Measurements from ENCODE around the gene TARS1.

TARS1 gene

DNA sequence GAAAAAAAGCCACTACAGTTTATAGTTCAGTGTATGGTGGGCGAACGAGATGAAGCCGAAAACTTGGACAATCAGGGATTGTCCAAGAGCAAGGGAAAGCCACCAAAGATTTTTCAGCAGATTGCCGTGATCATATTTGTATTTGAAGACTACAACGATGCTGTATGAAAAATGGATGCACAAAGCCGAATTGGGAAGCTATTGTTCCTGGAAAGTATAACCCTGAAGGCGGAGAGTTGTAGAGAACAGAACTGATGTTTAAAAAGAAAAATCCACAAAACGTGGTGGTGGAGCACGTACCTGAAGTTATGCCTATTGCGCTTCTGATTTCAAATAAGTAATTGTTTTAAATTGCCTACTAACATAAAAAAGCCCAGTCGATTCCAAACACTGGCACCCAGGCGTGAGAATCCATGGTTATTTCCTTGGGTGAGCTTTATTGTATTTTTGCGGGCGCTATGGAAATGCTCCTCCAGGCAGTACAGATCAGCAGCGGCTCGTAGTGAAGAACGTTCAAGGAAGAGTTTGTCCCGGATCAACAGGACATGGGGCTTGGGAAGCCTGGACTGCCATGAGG, 772 bp upstream of the TARS1 start:
- no peak for DNase-seq

DNA sequence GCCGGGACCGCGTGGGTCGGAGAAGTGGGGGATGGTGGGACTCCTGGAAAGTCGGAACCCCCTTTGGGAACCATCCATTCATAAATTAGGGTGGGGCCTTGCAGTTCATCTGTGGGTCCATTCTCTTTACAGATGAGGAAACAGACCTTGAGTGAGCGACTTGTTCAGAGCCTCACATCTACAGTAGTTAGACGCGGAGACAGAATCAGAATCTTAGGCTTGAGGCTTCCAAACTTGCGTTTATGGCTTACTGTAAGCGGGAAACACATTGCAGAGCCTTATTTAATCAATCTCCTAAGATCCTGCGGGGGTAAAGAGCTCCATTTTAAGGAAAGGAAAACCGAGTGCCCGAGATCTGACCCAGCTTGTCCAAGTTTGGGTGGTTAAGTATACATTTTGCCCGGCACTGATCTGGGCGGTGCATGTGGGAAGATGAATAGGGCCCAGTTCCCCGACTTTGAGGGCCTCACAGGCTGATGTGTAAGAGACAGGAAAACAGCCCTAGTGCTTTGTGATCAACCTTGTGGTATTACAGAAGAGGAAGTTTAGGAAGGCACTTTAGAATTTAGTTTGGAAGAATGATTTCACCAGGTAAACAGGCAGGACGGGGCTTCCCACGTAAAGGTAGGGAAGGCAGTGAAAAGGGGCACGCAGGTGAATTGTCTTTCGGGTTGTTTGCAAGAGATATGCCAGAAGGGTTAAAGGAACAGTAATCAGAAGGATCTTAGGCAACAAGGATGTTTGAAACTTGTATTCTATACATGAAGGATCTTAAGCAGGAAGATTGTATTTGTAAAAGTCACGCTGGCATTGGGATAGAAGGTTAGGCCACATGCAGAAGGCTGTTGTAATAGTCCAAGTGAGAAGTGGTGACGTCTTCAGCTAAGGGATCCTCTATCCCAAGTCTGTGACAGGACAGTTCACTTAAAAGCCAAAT, 744 bp downstream of the TARS1 start:
- DNase-seq: no peak

DNA sequence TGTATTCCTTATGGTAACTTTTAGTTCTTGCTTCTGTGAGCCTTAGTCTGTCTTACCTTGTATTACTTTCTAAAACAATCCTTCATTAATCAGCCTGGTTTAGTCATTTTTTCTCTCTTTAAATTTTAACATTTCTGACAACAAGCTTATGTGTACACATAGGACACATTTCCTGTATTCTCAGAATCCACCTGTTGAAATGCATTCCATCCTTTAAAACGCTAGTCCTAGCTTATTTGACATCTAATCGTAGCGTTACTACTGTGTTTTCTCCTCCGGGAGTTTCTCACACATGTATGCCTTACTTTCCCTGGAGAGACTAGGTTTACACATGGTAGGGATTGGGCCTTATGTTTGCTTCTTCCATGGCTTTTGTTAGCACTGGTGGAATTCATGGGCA, 3.8 kb downstream of the TARS1 start:
- DNase-seq: no peak

DNA sequence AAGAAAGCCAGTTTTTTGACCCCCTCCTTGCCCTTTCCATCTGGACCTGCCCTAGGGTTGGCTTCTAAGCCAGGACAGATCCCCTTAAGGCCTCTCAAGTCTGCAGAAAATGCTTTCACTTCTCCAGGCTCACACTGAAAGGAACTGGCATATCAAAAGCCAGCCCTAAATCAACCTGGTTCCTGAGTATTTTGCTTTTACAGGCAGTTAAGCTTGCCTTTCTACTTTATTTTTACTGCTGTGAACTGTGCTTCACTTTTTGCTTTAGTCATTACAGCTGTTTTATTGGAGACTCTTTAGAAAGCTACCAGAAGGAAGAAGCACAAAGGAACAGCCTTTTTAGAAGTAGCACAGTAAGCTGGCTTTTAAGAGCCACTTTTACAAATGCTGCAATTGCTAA, 5.0 kb downstream of the TARS1 start:
- DNase-seq: no peak

DNA sequence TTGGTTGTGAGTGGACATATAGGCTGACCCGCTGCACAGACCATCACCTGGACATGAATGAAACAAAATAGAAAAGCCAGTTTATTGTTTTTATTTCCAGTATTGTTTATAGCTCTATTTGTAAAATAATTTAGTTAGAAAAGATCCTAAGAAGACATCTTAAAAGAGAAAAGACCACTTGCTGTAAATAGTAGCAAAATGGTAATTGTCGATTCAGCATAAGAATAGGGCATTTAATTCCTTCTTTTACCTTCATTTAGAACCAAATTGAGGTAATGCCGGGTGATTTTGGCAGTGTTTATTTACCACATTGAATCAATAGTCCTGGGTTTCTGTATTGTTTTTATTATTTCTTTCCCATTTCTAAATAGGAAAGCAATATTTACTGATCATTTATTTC, 7.4 kb downstream of the TARS1 start:
- DNase-seq: no peak

DNA sequence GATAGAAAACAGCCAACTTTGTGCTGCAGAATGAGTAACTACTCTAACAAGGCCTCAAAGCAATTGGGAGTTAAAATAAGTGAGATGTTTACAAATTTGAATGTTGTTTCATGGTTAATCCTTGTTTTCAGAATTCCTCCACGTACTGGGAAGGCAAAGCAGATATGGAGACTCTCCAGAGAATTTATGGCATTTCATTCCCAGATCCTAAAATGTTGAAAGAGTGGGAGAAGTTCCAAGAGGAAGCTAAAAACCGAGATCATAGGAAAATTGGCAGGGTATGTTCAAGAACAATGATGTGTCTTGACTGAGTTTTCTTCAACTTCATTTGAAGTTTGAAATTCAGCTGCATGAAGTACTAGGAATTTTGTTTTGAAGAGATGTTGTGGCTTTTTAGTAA, 16.4 kb downstream of the TARS1 start:
- DNase-seq: no peak

DNA sequence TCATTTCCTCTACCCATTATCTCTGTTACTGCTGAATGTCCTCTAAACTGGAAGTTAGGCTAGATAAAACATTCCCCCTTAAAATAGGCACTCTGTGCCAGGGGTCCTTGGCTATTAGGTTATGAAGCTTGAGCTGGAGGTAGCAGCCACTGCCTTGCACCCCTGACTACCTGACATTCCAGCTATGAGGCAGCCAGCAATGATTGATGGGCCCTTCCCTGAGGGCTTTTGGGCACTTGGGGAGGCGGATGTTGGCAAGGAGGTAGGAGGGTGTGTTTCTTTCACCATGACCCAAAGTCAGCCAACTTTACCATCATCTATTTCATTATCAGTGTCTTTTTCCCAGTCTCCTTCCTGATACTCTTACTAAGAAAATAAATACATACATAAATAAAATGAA, 17.1 kb downstream of the TARS1 start:
- DNase-seq: no peak

DNA sequence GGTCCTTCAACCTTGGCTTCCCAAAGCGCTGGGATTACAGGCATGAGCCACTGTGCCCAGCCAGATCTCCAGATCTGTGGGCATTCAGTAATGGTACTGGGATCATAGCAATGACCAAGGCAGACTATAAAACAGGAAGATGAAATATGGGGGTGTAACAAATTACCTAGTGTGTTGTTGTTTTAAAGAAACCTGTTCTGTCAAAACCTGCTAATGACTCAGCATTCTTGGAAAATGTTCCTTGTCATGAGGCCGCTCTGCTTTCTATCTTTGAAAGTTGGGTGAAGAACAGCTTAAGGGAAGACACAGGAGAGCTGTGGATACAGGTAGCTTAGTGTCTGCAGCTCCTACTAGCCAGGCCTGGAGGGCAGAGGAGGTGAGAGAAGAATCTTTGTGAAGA, 19.4 kb downstream of the TARS1 start:
- no peak for DNase-seq

DNA sequence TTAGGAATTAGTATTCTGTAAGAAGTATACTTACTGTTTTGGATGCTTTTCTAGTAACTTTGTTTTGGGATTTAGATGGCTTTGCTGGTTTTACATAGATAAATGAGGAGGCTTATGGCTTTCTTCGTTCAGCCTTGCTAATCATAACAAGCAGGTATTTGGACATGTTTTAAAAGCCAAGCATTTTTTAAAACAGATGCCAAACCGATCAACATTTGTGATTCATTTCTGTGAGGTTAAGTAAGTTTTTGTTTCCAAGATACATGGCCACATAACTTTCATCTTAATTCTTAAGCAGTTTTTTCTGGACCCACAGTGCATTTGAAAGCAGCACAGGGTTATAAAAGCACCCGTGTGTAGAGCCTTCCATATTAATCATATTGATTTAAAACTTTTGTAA, 21.7 kb downstream of the TARS1 start:
- DNase-seq: no peak

DNA sequence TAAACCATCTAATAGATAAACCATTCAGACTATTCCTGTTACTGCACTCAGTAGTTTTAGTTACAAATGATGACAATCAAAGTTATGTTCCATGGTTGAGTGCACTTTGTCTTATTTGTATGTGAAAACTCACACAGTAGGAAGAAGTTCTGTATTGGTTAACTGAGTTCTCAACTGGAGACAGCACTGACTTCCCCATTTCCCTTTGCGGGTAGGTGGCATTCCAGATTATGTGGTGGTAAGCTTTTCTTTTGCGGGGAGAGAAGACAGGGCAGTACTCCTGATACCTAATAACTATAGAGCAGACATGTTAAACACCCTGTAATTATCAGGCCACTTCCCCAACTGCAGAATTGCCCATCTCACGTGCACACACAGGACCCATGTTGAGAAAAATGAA, 24.4 kb downstream of the TARS1 start:
- DNase-seq: no peak

DNA sequence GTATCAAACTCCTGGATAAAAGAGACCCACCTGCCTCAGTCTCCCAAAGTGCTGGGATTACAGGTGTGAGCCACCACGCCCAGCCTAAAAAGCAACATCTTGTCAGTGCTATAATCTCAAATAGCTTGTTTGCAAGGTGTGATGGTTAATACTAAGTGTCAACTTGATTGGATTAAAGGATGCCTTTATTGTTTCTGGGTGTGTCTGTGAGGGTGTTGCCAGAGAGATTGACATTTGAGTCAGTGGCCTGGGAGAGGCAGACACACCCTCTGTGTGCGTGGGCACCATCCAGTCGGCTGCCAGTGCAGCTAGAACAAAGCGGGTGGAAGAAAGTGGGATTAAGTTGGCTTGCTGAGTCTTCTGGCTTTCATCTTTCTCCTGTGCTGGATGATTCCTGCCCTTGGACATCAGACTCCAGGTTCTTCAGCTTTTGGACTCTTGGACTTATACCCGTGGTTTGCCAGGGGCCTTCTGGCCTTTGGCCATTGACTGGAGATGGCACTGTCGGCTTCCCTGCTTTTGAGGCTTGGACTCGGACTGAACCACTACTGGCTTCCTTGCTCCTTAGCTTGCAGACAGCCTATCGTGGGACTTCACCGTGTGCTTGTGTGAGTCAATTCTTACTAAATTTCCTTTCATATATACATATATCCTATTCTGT, 28.1 kb downstream of the TARS1 start:
- DNase-seq: no peak

DNA sequence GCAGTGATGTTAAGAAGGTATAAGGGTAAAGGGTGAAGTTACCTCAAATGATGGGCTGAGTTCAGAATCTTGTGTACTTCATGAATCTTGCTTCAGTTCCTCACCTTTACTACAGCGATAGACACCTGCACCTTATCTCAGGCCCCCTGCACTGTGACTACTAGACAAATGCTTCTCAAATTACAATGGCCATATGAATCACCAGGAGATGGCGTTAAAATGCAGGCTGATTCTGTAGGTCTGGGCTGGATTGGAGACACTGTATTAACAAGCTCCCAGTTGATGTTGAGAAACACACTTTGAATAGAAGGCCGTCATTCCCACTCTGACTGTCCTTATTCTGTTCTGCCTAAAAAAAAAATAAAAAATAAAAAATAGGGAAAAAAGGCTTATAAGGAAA, 29.8 kb downstream of the TARS1 start:
- no peak for DNase-seq

DNA sequence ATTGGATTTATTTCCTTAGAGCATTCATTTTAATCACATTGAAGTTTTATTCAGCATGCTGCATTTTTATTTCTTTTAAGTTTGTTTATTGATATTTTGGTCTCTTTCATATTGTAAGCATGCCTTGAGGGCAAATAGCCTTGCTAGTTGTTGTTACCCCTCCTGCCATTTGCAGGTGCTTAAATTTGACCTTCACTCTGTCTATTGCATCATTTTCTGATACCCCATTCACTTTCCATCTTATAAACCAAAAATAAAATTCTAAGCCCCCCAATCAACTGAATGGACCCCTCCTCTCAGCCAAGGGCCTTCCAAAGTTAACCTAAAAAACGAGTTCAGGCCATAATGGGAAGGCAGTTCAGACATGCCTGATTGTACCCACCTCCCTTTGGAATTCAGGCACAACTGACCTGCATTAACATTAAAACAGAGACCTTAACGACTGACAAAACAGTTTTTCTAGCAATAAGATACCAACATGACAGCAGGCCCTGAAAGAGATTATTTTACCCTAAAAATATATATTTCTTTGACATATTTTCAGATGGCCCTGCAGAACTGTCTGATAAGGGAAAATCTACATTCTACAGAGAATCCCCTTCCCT, 32.1 kb downstream of the TARS1 start:
- no peak for DNase-seq

DNA sequence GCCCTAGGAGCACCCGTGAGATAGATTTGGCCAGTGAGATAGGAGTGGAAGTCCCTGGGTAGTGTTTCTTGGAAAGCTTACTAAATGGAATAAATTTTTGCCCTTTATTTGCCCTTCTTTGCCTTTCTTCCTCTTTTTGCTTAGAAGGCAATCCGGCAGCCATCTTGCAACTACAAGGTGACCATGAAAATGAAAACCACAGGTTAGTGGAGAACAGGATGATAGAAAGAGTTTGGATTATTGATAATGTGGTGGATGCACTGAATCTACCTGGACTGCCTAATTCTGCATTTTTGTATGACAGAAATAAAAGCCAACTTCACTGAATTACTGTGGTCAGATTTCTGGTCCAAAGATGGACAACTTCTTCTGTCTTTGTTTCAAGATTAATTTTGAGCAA, 33.2 kb downstream of the TARS1 start:
- no peak for DNase-seq

DNA sequence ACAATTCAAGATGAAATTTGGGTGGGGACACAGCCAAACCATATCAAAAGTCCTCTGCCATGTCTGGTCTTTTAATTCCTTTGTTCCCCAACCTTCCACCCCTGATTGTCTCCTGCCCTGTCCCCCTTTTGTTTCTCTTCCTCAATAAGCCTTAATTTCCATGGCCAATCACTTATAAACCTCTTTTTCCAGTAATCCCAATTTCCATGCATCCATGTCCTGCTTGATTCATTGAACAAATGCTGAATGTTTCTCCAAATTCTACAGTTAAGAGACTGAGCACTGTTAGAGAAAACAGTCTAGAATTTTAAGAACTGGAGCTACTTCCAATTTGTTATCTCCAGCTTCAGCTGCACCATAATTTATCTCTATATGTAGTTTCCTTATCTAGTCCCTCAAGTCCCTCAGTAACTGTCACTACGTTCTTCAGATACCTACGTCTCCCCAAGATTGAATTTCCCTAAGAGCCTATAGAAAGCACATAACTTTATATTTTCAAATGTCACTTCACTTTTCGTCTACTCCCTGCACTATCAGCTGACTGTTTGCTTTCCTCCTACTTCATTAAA, 34.2 kb downstream of the TARS1 start:
- no peak for DNase-seq

DNA sequence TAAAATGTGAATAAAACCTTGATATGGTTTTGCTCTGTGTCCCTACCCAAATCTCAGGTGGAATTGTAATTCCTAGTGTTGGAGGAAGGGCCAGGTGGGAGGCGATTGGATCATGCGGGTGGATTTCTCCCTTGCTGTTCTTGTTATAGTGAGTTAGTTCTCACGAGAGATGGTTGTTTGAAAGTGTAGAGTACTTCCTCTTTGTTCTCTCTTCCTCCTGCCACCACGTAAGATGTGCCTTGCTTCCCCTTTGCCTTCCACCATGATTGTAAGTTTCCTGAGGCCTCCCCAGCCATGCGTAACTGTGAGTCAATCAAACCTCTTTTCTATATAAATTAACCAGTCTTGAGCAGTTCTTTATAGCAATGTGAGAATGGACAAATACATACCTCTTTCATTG, 34.9 kb downstream of the TARS1 start:
- DNase-seq: no peak

DNA sequence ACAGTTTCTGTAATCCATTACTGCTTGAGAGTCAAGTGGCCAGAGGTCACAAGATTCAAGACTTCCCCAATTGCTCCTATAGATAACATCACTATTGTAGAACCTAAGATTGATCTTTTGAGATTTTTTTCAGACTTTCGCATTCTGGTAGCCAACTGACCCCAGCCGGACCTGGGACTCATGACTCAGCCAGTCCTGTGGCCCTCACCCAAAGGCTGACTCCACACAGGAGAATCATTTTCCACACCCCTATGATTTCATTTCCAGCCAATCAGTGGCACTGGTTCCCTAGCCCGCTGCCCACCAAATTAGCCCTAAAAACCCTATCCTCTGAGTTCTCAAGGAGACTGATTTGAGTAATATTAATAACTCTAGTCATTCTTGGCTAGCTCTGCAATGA, 36.2 kb downstream of the TARS1 start:
- DNase-seq: no peak

DNA sequence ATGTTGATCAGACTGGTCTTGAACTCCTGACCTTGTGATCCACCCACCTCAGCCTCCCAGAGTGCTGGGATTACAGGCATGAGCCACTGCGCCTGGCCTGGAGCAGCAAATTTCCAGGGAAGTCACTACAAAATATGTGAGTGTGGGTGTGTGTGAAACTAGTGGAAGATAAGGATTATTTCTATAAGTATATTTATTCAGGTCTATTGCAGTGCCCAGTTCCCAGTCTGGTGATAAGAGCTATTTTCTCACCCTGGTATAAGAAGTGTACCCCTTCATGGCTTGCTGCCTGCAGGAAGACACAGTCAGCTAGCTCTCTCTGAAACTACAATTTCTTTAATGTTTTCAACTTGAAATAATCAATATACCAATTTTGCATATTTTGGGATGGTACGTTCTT, 37.1 kb downstream of the TARS1 start:
- no peak for DNase-seq

DNA sequence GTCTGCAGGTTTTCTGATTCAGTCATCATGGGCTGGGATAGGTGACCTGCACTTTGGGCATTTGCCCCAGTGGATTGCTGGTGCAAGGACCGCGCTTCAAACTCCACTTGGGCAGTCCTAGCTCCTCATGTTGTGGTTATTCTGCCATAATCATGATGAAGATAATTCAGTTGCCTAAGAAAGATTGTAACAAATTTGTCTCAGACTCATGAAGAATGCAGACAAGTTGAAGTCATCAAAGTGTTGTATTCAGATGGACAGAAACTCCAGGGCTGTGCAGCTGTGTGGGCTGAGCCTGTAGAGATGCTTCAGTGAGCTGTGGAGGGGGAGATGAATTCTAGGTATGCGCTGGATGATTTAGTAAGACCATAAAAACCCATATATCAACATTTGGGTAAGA, 38.5 kb downstream of the TARS1 start:
- no peak for DNase-seq

DNA sequence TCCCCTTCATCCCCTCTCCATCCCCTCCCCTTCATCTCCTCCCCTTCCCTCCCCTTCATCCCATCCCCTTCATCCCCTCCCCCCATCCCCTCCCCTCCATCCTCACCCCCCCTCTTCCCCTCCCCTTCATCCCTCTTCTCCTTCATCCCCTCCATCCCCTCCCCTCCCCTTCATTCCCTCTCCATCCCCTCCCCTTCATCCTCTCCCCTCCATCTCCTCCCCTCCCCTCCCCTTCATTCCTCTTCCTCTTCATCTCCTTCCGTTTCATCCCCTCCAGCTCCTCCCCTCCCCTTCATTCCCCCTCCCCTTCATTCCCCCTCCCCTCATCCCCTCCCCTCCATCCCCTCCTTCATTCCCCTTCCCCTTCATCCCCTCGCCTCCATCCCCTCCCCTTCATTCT, 40.1 kb downstream of the TARS1 start:
- no peak for DNase-seq

DNA sequence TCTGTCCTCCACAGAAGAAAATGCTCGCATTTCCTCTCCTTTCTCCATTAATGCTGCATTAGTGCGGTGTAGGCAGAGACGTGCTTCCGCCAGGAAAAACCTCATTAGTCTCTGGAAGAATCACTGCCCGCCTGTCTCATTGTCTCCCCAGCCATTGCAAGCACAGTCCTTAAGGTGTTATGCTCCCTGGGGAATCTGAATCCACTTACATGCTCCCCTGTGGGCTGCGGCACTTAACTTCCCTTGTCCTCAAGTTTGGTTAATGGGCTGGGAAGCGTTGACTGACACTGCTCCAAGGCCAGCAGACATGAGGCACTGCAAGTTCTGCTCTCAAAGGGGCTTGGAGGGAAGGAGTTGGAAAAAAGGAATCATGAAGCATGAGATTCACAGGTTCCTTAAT, 41.6 kb downstream of the TARS1 start:
- no peak for DNase-seq

DNA sequence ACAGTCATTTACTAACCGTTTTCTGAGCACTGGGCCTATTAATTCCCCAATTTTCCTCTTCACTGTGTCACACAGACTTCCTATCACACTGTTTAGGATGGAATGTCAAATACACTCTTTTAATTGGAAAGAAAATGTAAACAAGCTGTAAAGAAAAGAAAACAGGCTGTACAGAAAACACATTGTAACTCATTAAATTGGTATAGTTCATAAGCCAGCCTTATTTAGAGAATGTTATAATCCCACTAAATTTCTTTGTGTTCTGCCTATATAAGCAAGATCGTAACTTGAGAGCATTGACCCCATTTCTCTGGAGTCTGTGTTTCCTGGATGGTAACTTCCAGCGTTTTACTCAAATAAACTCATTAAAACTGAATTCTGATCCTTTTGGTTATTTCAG, 46.5 kb downstream of the TARS1 start:
- DNase-seq: no peak

DNA sequence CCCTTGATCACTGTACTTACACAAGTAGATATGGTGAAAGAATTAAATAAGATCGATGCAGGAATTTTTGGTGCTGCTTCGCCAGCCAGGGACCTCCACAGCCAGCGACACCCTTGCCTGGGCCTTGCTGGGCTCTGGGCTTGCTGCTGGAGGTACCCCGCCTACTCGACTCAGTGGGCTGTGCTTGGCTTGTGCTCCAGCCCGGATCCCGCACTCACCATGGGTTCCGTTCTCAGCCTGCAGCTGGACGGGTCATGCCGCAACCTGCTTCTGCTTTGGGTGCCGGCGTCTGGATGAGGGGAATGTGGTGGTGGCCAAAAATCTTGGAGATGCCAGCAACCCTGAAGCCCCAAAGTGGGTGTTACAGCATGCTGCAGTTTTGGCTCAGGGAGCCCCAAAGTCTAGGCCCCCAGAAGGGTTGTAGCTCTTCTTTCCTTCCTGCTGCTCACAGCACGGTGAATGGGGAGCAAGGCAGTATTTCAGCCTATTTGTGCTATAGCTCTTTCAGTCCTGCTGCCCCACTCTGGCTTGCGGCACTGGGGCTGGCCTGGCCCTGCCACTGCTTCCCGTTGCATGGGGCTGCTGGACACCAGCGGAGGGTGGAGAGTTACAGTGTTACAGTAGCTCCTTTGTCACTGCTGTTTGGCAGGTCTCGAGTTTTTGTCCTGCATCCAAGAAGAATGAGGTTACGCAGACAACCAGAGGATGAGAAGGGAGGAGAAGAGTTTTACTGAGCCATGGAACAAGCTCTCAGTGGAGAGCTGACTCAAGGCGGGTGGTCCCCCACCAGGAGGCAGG, 48.0 kb downstream of the TARS1 start:
- DNase-seq: no peak
